K562 (cell line): ENCODE data around the gene ATG4C. TPM values are rescaled to one million over a fixed set of nuclear protein-coding genes. Genes with fewer than 3 reads are reported as not detected.
A peak's percentile ranks its signal among the peaks of the same experiment; 100 is the strongest.

Source experiments
- ATAC-seq: fragments of 200-7000 bp; cut with Tn5 transposase; 3 replicates; pipeline ENCODE4 v1.9.1; 2020; ENCODE audit warnings: moderate library complexity
- BruUV-seq: library from RNA; stranded (reverse); fragments of 400-500 nt; replicated peaks from 2 replicates; lab custom pipeline; 2021; lab: Mats Ljungman, UMichigan
- CTCF ChIA-PET: fragments of 300-600 bp; formaldehyde crosslinking; extraction: SDS; loops from one replicate; lab custom pipeline; 2021; ENCODE audit warnings: low intra/inter-chr PET ratio; lab: Yijun Ruan, JAX
- POLR2A ChIA-PET: fragments of 300-600, 350-650 bp; sonication (Branson Sonifier 250); formaldehyde crosslinking; extraction: SDS; loops from one replicate; lab custom pipeline; 2021; ENCODE audit warnings: antibody characterized with exemption, inconsistent platforms; lab: Yijun Ruan, JAX
- DNase-seq, 4 experiments: peaks; one replicate each; pipeline versions ENCODE4 v3.0.0 to v3.0.0-alpha.2; 2011 to 2018; ENCODE audit warnings: low spot score in 3 of 4, mixed read lengths in 3 of 4; ENCODE audit errors: extremely low read depth in 1 of 4
- FAIRE-seq: peaks from 2 replicates; lab custom pipeline; 2011; peaks lifted over from hg19 to GRCh38; lab: Jason Lieb, UNC
- H2AFZ ChIP-seq: 2 replicates; pipeline ENCODE4 v1.6.0; 2011; ENCODE audit warnings: low read depth, low read length, control low read depth, inconsistent platforms
- H3K27ac ChIP-seq: fragments of 200-600 bp; 3 replicates; pipeline ENCODE4 v1.8.0; 2011; ENCODE audit warnings: low read depth, mild to moderate bottlenecking, control low read depth, inconsistent platforms, low read length, moderate library complexity, mixed read lengths; ENCODE audit errors: extremely low read depth
- H3K27me3 ChIP-seq, 2 experiments: fragments of 300-600 bp in 1 of 2; 2 replicates in 1 of 2; 3 replicates in 1 of 2; pipeline versions ENCODE4 v1.6.0 to v1.8.0; 2011; ENCODE audit warnings: inconsistent platforms in 2 of 2, low read length in 2 of 2, mild to moderate bottlenecking in 1 of 2, mixed read lengths in 1 of 2, moderate library complexity in 1 of 2; ENCODE audit not compliant: control insufficient read depth in 2 of 2, insufficient read depth in 2 of 2
- H3K36me3 ChIP-seq: fragments of 300-600 bp; 3 replicates; pipeline ENCODE4 v1.8.0; 2011; ENCODE audit warnings: mild to moderate bottlenecking, low read length, inconsistent platforms; ENCODE audit not compliant: control insufficient read depth, insufficient read depth
- H3K4me1 ChIP-seq, 2 experiments: fragments of 200-600 bp in 1 of 2; replicated peaks in 1 of 2; 2 replicates in 1 of 2; 3 replicates in 1 of 2; pipeline versions ENCODE4 v1.5.1 to v1.8.0; 2011; ENCODE audit warnings: inconsistent platforms in 2 of 2, low read length in 2 of 2, mild to moderate bottlenecking in 1 of 2, mixed read lengths in 1 of 2, moderate library complexity in 1 of 2; ENCODE audit not compliant: control insufficient read depth in 2 of 2, insufficient read depth in 2 of 2
- H3K4me2 ChIP-seq: 2 replicates; pipeline ENCODE4 v1.6.1; 2011; ENCODE audit warnings: low read length, control low read depth, inconsistent platforms, mixed read lengths; ENCODE audit not compliant: insufficient read depth
- H3K4me3 ChIP-seq: fragments of 200-600 bp; sonication (generic), shearing (Covaris generic); 2 replicates; pipeline ENCODE4 v1.5.1; 2016; ENCODE audit warnings: control low read depth, inconsistent platforms
- H3K79me2 ChIP-seq: fragments of 200-600 bp; 3 replicates; pipeline ENCODE4 v1.8.0; 2011; ENCODE audit warnings: low read length, inconsistent platforms; ENCODE audit not compliant: control insufficient read depth, insufficient read depth
- H3K9ac ChIP-seq, 2 experiments: 2 replicates each; pipeline versions ENCODE4 v1.6.0 to v1.6.1; 2011; ENCODE audit warnings: low read depth in 2 of 2, low read length in 2 of 2, control low read depth in 1 of 2, inconsistent platforms in 1 of 2, mild to moderate bottlenecking in 1 of 2, mixed read lengths in 1 of 2; ENCODE audit not compliant: insufficient read depth in 1 of 2
- H3K9me1 ChIP-seq: one replicate; pipeline ENCODE4 v1.6.0; 2011; ENCODE audit warnings: inconsistent platforms, mild to moderate bottlenecking, low read length, moderate library complexity; ENCODE audit not compliant: control insufficient read depth, insufficient read depth
- H3K9me3 ChIP-seq: replicated peaks from 2 replicates; pipeline ENCODE4 v1.5.1; 2011; ENCODE audit warnings: low read depth, low read length, inconsistent platforms; ENCODE audit not compliant: control insufficient read depth, insufficient read depth
- H4K20me1 ChIP-seq: replicated peaks from 2 replicates; pipeline ENCODE4 v1.6.1; 2011; ENCODE audit warnings: low read length, inconsistent platforms, mixed read lengths; ENCODE audit not compliant: control insufficient read depth, insufficient read depth
- CTBP1 ChIP-seq: fragments of 450-650 bp; IDR thresholded peaks from 2 replicates; pipeline ENCODE4 v1.6.1; 2016; ENCODE audit warnings: borderline replicate concordance
- FOXA3 ChIP-seq, 2 experiments: fragments of 450-650 bp in 1 of 2; sonication (generic) in 1 of 2; formaldehyde crosslinking; IDR thresholded peaks in 1 of 2; conservative IDR thresholded peaks in 1 of 2; 2 replicates each; pipeline versions ENCODE4 v1.4.0 to v1.8.0; 2020 to 2022; ENCODE audit warnings: mild to moderate bottlenecking in 2 of 2, missing genetic modification reagents in 1 of 2
- PHF20 ChIP-seq: fragments of 450-650 bp; IDR thresholded peaks from 2 replicates; pipeline ENCODE4 v1.6.1; 2018; ENCODE audit not compliant: partially characterized antibody
- PHTF2 ChIP-seq: fragments of 250-450 bp; sonication (Bioruptor Pico); IDR thresholded peaks from 2 replicates; pipeline ENCODE4 v1.5.0; 2021; ENCODE audit warnings: mild to moderate bottlenecking
- POLR3A ChIP-seq: IDR thresholded peaks from 2 replicates; pipeline ENCODE4 v1.6.1; 2011; ENCODE audit warnings: borderline replicate concordance, mild to moderate bottlenecking, moderate library complexity; ENCODE audit not compliant: insufficient read length, insufficient read depth; ENCODE audit errors: extremely low read depth
- ZBTB43 ChIP-seq: sonication (generic); formaldehyde crosslinking; IDR thresholded peaks from 2 replicates; pipeline ENCODE4 v1.8.0; 2023; ENCODE audit warnings: mild to moderate bottlenecking, missing genetic modification reagents
- ZBTB49 ChIP-seq: sonication (generic); formaldehyde crosslinking; IDR thresholded peaks from 2 replicates; pipeline ENCODE4 v1.8.0; 2022; ENCODE audit warnings: missing genetic modification reagents, mild to moderate bottlenecking, borderline replicate concordance
- ZNF12 ChIP-seq: sonication (generic); formaldehyde crosslinking; IDR thresholded peaks from 2 replicates; pipeline ENCODE4 v1.4.0; 2020; ENCODE audit warnings: mild to moderate bottlenecking, missing genetic modification reagents
- ZNF124 ChIP-seq: sonication (generic); formaldehyde crosslinking; IDR thresholded peaks from 2 replicates; pipeline ENCODE4 v1.8.1; 2022; ENCODE audit warnings: missing genetic modification reagents
- ZNF165 ChIP-seq: fragments of 250-450 bp; sonication (Bioruptor Pico); IDR thresholded peaks from 2 replicates; pipeline ENCODE4 v1.4.0; 2020; ENCODE audit warnings: borderline replicate concordance
- ZNF717 ChIP-seq: fragments of 250-450 bp; sonication (Bioruptor Pico); IDR thresholded peaks from 2 replicates; pipeline ENCODE4 v1.5.0; 2021
- ZNF79 ChIP-seq: fragments of 250-450 bp; sonication (Bioruptor Pico); IDR thresholded peaks from 2 replicates; pipeline ENCODE4 v1.4.0; 2020; ENCODE audit warnings: low read depth, mild to moderate bottlenecking, moderate library complexity
- WGBS: fragments of 100-300 bp; shearing (Covaris generic); methylation state at CpG from one replicate; pipeline ENCODE4 v1.1.6; 2016; ENCODE audit warnings: low coverage, mixed read lengths; ENCODE audit not compliant: insufficient coverage; ENCODE audit errors: missing lambda C conversion rate; 5-methylcytosine and 5-hydroxymethylcytosine counted together
- in situ Hi-C: fragments of 300-500 bp; cut with MboI; formaldehyde crosslinking; loops from 4 replicates; pipeline ENCODE4 v1.15.0; 2018; ENCODE audit warnings: inconsistent platforms, mixed read lengths
- intact Hi-C: fragments of 100-400 bp; cut with micrococcal nuclease; formaldehyde crosslinking; loops from 2 replicates; pipeline ENCODE4 v1.14.2; 2022
- polyA plus RNA-seq, 8 experiments: library from polyadenylated mRNA; depleted of rRNA in 4 of 8; stranded (reverse) in 5 of 8; unstranded in 3 of 8; fragments of >200 nt; fragmentation: Nextera tagmentation in 2 of 8; fragmentation: Illumina TruSeq in 1 of 8; extraction: Ambion mirVana in 2 of 8; extraction: Trizol in 1 of 8; gene quantifications; 2 replicates each; pipeline versions ENCODE4 v1.2.1 to v1.2.3, GENCODE V29; 2011 to 2014; ENCODE audit warnings: inconsistent platforms in 1 of 8, missing spikeins in 1 of 8
- total RNA-seq, 7 experiments: library from RNA; depleted of rRNA in 6 of 7; stranded (reverse); fragments of >200 nt in 6 of 7; fragmentation: Illumina TruSeq in 2 of 7; extraction: Trizol in 2 of 7; gene quantifications; 2 replicates each; pipeline versions ENCODE4 v1.2.1 to v1.2.3, GENCODE V29; 2011 to 2021; ENCODE audit warnings: low replicate concordance in 1 of 7

ATG4C gene
- total and polyA plus RNA-seq, 9 of the 15 experiments (the other 6 are each of a cell fraction or from before 2014, with no cell fraction given), result 7.6 to 35.8 (median 16.1) TPM

- 30% methylated on average over 2 of the region's 2 CpGs for WGBS
- no peaks in the 10 kb centered on the region for H4K20me1 ChIP-seq
- FAIRE-seq, result no peak
- H3K4me3 ChIP-seq, result no peak overlapping the region
- no peak for ATAC-seq
- H3K36me3 ChIP-seq, result no peaks in the 10 kb centered on the region
- TF ChIP-seq FOXA3 (CRISPR knock-in tag; conservative IDR thresholded peaks at IDR 0.05 in 1 of 2, IDR thresholded peaks at IDR 0.05 in 1 of 2) (peak in 1 of 2 experiments; percentile 49; a peak in 1 of 4 replicates), CTBP1 (0 out of 2 replicates have a peak, but pooled peaks have one; percentile 18), ZNF12 (CRISPR knock-in tag) (no peak)
- H3K9me3 ChIP-seq, result no peaks in the 10 kb centered on the region
- ChIA-PET CTCF (no interaction called here), POLR2A (no interaction called here)
- intact Hi-C loops, result no loop called here
- H3K9ac ChIP-seq, result no peak overlapping the region
- H2AFZ ChIP-seq, result no peak overlapping the region
- H3K27me3 ChIP-seq, result no peaks in the 10 kb centered on the region
- H3K27ac ChIP-seq, result no peak overlapping the region
- H3K9me1 ChIP-seq, result no peaks in the 10 kb centered on the region
- no peaks in the 10 kb centered on the region for H3K79me2 ChIP-seq
- DNase-seq, result no peak
- in situ Hi-C loops, result no loop called here
- H3K4me2 ChIP-seq, result no peak overlapping the region
- no peaks in the 10 kb centered on the region for H3K4me1 ChIP-seq
- no TSS peak for BruUV-seq
Observed at GRCh38 chr1:62799688-62800087, 15.8 kb downstream of the ATG4C start.

- ChIA-PET CTCF (no interaction called here), POLR2A (no interaction called here)
- Histone ChIP-seq H3K36me3 (no peaks in the 10 kb centered on the region), H3K4me1 (no peaks in the 10 kb centered on the region), H3K4me2 (no peak overlapping the region), H3K4me3 (no peak overlapping the region), H3K9me1 (no peaks in the 10 kb centered on the region), H3K9me3 (no peaks in the 10 kb centered on the region), H3K27me3 (no peaks in the 10 kb centered on the region), H3K27ac (no peak overlapping the region), H4K20me1 (no peaks in the 10 kb centered on the region), H3K9ac (no peak overlapping the region), H2AFZ (no peak overlapping the region), H3K79me2 (no peaks in the 10 kb centered on the region)
- intact Hi-C loops, result no loop called here
- BruUV-seq, result no TSS peak
- DNase-seq (no peak), FAIRE-seq (no peak), ATAC-seq (no peak)
- TF ChIP-seq ZNF717 (CRISPR knock-in tag) (no peak), ZBTB43 (CRISPR knock-in tag) (no peak), ZNF165 (CRISPR knock-in tag) (no peak), PHF20 (no peak), ZBTB49 (no peak), ZNF79 (CRISPR knock-in tag) (no peak), POLR3A (no peak), PHTF2 (CRISPR knock-in tag) (no peak), ZNF124 (no peak)
- WGBS, result 84% methylated on average over 3 of the region's 3 CpGs
- in situ Hi-C loops, result no loop called here
Observed at GRCh38 chr1:62800281-62800680, 16.3 kb downstream of the ATG4C start.
